GM19023 (cell line): ENCODE data around the gene MAML1.
"Not testable (repeated sequence)": the region's sequence is repeated elsewhere in the genome, so short reads cannot be mapped to it uniquely, and the experiment has no call there.

Experiments
- ATAC-seq: cut with Tn5 transposase; IDR thresholded peaks from one replicate; pipeline ENCODE4 v1.9.1; 2021; ENCODE audit warnings: mild to moderate bottlenecking, moderate library complexity; ENCODE audit not compliant: unreplicated experiment

Gene MAML1, protein sequence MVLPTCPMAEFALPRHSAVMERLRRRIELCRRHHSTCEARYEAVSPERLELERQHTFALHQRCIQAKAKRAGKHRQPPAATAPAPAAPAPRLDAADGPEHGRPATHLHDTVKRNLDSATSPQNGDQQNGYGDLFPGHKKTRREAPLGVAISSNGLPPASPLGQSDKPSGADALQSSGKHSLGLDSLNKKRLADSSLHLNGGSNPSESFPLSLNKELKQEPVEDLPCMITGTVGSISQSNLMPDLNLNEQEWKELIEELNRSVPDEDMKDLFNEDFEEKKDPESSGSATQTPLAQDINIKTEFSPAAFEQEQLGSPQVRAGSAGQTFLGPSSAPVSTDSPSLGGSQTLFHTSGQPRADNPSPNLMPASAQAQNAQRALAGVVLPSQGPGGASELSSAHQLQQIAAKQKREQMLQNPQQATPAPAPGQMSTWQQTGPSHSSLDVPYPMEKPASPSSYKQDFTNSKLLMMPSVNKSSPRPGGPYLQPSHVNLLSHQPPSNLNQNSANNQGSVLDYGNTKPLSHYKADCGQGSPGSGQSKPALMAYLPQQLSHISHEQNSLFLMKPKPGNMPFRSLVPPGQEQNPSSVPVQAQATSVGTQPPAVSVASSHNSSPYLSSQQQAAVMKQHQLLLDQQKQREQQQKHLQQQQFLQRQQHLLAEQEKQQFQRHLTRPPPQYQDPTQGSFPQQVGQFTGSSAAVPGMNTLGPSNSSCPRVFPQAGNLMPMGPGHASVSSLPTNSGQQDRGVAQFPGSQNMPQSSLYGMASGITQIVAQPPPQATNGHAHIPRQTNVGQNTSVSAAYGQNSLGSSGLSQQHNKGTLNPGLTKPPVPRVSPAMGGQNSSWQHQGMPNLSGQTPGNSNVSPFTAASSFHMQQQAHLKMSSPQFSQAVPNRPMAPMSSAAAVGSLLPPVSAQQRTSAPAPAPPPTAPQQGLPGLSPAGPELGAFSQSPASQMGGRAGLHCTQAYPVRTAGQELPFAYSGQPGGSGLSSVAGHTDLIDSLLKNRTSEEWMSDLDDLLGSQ

GRCh38 chr5:179732412-179732917 is at the start of gene MAML1:
TSS of gene MAML1 (plus strand) at chr5:179732822. CDS start at chr5:179733113, 291 bp downstream.
- ATAC-seq, result peak; percentile 96

DNA sequence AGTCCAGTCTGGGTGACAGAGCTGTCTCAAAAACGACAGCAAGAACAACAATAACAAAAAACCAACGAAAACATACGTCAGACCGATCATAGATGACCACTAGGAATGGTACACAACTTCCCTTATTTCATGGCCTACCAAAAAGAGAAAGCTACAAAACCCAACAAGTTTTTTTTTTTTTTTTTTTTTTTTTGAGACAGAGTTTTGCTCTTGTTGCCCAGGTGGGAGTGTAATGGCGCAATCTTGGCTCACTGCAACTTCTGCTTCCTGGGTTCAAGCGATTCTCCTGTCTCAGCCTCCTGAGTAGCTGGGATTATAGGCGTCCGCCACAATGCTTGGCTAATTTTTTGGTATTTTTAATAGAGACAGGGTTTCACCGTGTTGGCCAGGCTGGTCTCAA is 43.4 kb upstream of the MAML1 start:
- ATAC-seq, result not testable (repeated sequence)

DNA sequence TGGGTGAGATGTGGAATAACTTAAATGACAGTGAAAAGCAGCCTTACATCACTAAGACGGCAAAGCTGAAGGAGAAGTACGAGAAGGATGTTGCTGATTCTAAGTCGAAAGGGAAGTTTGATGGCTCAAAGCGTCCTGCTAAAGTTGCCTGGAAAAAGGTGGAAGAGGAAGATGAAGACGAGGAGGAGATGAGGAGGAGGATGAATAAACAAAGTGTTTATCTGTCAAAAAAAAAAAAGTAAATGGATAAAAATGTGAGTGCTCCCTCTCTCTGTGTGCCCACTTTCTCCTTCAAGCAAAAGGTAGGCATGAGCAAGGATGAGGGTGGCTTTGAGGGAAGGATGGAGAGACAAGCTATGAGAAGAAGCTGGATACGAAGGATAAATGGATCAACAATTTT is 38.1 kb upstream of the MAML1 start:
- no peak for ATAC-seq

DNA sequence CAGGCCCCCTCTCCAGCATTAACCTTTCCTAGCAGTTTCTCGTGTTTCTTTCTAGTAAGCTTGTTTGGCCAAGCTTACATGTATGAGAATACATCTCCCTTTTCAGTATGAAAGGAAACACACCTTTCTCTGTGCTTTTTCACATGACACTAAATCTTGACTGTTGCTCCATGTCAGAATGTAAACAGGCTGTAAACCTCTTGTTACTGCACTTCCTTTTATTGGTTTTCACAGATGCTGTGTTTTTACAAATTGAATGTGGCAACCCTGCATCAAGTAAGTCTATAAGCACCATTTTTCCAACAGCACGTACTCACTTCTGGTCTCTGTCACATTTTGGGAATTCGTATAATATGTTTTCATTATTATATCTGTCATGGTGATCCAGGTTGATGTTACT is 36.0 kb upstream of the MAML1 start:
- no peak for ATAC-seq

- ATAC-seq, result no peak
Observed at GRCh38 chr5:179697108-179697507, 35.5 kb upstream of the MAML1 start.

GRCh38 chr5:179697543-179697942 is 35.1 kb upstream of the MAML1 start:
- not testable (repeated sequence) for ATAC-seq

DNA sequence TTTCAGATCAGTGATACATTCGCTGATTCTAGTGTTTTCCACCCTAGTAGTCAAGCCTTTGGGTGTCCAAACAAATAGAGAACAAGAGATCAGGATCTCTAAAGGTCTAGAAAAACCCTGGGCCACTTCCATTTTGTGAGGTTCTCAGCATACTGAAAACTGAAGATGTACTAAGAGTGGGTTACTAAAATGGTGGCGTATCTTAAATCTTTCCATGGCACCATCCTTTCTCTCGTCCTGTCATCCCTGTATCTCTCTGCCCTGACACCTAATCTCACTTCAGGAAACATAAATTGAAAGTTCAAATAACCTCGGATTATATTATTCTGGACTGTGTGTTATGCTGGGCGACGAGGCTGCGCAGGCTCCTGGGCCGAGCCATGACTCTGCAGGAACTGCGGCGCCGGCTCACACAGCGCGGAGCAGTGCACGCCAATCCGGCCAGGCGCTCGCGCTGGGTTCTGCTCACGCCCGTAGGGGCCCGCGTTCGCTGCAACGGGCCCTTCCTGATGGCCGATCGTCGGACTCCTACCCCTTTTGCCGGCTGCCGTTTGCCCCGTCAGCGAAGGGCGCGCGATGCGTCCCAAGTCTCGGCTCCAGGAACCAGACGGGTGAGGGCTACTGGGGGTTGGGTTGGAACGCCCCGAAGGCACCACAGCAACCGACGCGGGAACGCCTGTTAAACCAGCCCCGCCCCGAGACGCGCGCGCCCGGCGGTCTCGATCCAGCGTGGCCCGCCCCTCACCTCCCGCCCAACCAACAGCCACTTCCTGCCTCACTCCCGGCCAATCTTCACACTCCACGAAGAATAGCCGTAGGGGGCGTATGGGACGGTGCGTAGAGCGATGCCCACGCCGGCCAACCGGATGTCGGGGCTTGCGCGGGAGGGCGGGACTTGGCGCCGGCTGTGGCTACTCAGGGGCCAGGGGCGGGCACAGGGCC is 34.4 kb upstream of the MAML1 start:
- ATAC-seq, result peak; percentile 88

DNA sequence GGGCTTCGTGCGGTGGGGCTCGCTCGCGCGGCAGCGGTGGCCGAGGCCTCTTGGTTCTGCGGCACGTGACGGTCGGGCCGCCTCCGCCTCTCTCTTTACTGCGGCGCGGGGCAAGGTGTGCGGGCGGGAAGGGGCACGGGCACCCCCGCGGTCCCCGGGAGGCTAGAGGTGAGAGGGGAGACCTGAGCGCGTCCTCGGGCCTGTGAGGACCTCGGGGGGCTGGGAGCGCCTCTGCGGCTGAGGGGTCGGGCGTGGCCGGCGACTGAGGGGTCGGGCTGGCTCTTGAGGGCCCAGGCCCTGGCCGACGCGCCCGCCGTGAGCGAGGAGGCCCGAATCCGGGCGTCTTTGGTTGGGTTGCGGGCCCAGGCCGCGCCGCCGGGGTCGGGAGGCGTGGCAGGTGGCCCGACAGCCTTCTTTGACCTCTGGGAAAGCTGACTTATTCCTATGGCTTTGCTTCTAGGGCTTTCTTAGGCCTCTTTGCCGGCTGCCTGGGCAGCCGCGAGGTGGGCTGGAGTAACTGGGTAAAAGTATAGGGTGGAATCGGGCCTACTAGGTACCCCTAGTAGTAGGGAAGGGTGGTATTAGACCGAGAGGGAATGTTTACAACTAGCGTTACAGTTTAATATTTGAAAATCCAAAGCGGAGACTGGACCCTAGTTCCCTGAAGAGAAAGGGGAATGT is 33.5 kb upstream of the MAML1 start, which contains the start of gene CANX:
Gene CANX (plus strand): TSS at position 33 of the 681 bp plus-strand sequence. CDS start 6,715 bp downstream, outside the sequence.
- ATAC-seq, result no peak

DNA sequence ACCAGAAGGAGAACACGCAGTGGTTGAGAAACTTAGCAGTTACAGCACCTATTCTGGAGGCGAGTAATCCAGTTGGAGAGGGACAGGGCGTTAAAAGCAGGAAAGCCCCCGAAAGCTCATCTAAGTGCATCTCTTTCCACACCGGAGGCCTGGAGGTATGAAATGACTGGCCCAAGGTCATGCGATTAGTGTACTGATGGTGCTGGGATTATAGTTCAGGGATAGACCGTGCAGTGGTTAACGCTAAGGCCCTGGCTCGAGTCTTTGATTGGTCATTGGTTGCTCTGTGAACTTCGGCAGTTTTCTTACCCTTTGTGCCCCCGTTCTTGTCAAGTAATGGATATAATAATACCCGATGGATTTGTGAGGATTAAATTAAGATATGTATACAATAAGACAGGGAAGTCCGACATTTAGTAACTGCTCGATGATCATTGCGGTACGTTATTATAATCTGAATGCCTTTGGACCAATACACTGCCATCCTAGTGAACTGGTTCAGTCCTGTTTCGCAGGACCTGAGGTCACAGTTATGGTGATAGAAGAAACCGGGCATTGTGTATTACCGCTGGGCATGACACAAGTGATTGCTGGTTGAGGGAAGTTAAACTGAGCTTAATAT is 32.9 kb upstream of the MAML1 start:
- ATAC-seq, result no peak

- no peak for ATAC-seq
Observed at GRCh38 chr5:179700401-179700918, 32.2 kb upstream of the MAML1 start.

GRCh38 chr5:179716286-179716685 is 16.3 kb upstream of the MAML1 start:
- ATAC-seq, result no peak

DNA sequence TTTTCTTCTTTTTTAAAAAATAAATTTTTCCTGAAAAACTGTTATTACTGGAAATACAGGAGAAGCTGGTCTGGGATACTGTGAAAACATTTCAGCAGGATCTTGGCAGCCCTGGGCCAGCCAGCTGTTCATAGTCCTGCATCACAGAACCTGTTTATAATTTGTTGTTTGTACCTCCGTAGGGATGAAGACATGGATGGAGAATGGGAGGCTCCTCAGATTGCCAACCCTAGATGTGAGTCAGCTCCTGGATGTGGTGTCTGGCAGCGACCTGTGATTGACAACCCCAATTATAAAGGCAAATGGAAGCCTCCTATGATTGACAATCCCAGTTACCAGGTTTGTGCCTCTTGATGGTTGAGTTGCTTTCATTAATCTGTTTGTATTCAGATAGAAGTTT is 12.4 kb upstream of the MAML1 start:
- ATAC-seq, result no peak

DNA sequence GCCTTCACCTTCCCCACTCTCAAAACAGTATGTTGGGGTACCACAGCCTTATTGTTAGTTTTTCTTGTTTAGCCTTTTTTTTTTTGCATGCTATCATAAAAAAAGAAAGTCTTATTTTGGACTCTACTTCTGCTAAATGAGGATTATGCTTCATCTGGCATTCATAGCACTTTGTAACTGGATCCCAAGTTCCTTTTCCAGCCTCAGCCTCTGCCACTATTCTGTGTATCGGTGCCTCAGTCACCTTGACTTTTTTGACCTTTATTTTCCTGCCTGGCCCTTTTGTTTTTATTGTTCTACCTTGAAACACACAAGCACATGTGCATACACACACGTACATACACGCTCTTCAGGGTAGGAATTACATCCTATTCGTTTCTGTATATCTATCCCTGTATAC is 8.5 kb upstream of the MAML1 start:
- ATAC-seq, result no peak

- ATAC-seq, result no peak
Observed at GRCh38 chr5:179727106-179727505, 5.5 kb upstream of the MAML1 start.

- ATAC-seq, result no peak
Observed at GRCh38 chr5:179729303-179729702, 3.3 kb upstream of the MAML1 start.

- ATAC-seq, result no peak
Observed at GRCh38 chr5:179729727-179730126, 2.9 kb upstream of the MAML1 start.

GRCh38 chr5:179730356-179730755 is 2.3 kb upstream of the MAML1 start:
- no peak for ATAC-seq

DNA sequence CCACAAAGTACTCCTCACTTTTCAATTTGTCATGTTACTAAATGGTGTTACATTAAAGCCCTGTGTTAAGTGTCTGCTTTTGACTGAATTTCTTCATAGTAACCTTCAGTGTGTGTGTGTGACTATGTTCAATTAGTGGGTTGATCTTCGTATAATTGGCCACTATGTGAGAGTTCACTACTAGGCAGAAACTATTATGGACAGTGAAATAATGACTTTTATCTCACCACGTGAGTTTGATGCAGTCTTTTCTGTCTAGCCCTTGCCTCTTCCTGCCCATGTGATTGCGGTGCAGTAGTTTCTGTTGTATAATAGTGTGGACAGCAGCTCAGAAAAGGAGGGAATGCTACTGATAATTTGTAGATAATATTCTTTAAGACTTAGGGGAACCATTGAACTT is 1.8 kb upstream of the MAML1 start:
- no peak for ATAC-seq
